ENCODE data around the gene CSMD2.

DNA sequence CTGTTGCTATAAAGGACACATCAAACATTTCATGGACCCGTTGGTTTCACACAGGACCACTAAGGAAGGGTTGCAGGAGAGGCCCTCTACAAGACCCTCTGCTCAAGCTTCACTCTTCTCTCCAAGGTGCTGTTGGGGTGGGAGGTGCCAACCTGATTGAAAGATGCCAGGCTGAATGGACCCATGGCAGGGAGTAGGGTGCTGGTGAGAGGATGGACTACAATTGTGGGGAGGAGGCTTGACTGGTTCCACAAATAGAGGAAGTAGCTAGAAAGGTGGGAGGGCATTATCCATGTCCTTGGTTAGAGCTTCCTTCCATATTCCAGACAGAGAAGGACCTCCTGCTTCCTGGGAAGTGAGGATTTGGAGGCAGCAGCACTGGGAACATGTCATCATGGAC lies 468.7 kb downstream of the CSMD2 start:
- TF ChIP-seq CTCF (IDR thresholded peaks at IDR 0.05; ENCODE audit: borderline replicate concordance, extremely low read depth, low read length, poor library complexity, severe bottlenecking) (no peak), EZH2 (IDR thresholded peaks at IDR 0.05; ENCODE audit: borderline replicate concordance, low read depth, low read length, severe bottlenecking) (no peak)
